Measurements from ENCODE around the gene OGFR. TPM values are rescaled to one million over a fixed set of nuclear protein-coding genes. Genes with fewer than 3 reads are reported as not detected.

Gene OGFR
- total RNA-seq, 2 experiments from 2014 or later: 71.1 to 73.4 TPM

DNA sequence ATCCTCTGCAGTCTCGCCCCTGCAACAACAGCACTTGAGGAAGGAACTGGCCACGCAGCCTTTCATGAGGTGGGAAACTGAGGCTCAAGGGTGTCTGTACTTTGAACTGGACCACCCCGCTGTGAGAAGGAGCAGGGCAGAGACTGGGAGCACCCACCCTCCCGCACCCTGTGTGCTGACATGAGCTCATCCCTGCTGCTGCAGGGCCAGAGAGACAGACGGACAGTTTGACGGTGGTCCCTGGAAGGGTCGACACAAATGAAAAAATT is 25.3 kb upstream of the OGFR start:
- POLR2A ChIA-PET: interaction anchor here (1.2 to 1.3 kb wide), 2 partner anchors 15 to 39 kb away, joined by 4 to 5 read pairs; no protein-coding TSS in a partner anchor
- no peaks in the 10 kb centered on the region for H3K27me3 Mint-ChIP-seq

DNA sequence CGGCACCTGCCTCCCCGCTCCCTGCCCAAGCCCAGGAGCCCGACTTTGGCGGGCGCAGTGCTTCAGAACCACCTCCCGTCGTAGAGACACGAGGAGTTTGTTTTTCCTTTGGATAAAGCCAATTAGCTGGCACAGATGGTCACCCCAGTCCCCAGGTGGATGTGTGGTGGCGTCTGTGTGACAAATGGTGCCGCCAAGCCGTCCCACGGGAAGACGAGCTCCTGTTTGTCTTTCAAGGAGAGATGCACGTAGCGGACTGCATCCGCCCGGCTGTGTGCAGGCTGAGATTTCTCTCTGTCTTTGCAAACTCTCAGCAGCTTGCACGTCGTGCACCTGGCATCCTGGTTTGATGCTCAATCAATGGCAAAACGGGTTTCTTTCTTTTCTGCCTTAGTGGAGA is 24.4 kb upstream of the OGFR start:
- H3K4me3 Mint-ChIP-seq: no peak overlapping the region
- ChIA-PET CTCF (interaction anchor here (0.9 kb wide), 1 partner anchor 11 kb away, joined by 4 read pairs; no protein-coding TSS in a partner anchor), POLR2A (no interaction called here)
- H3K36me3 Mint-ChIP-seq (ENCODE audit: low read depth): no peaks in the 10 kb centered on the region
- no peak for DNase-seq
- peaks cover 5% of the 10 kb centered on the region for H3K9me3 Mint-ChIP-seq
- peaks cover 32% of the 10 kb centered on the region for H3K4me1 Mint-ChIP-seq
- H3K27ac Mint-ChIP-seq: no peak overlapping the region
- no peaks in the 10 kb centered on the region for H3K27me3 Mint-ChIP-seq

More for the DNA sequence above, 25.3 kb upstream of the OGFR start:
- Mint-ChIP-seq H3K27ac (no peak overlapping the region), H3K36me3 (ENCODE audit: low read depth) (no peaks in the 10 kb centered on the region), H3K4me1 (peaks cover 40% of the 10 kb centered on the region), H3K9me3 (peaks cover 5% of the 10 kb centered on the region), H3K4me3 (no peak overlapping the region)
- CTCF ChIA-PET: no interaction called here
- no peak for DNase-seq

- H3K4me1 Mint-ChIP-seq: peaks cover 27% of the 10 kb centered on the region
- CTCF ChIA-PET: interaction anchor here (0.9 kb wide), 1 partner anchor 11 kb away, joined by 4 read pairs; no protein-coding TSS in a partner anchor
- H3K36me3 Mint-ChIP-seq (ENCODE audit: low read depth): no peaks in the 10 kb centered on the region
- no peak overlapping the region for H3K27ac Mint-ChIP-seq
- POLR2A ChIA-PET: no interaction called here
- H3K27me3 Mint-ChIP-seq: no peaks in the 10 kb centered on the region
- H3K9me3 Mint-ChIP-seq: peaks cover 5% of the 10 kb centered on the region
- H3K4me3 Mint-ChIP-seq: no peak overlapping the region
- no peak for DNase-seq
Measured at GRCh38 chr20:62780696-62781095, 23.9 kb upstream of the OGFR start.

GRCh38 chr20:62782149-62782892 is 22.3 kb upstream of the OGFR start:
- Mint-ChIP-seq H3K9me3 (peaks cover under 1% of the 10 kb centered on the region), H3K4me1 (peaks cover 13% of the 10 kb centered on the region), H3K27me3 (no peaks in the 10 kb centered on the region), H3K27ac (no peak overlapping the region), H3K4me3 (no peak overlapping the region), H3K36me3 (ENCODE audit: low read depth) (no peaks in the 10 kb centered on the region)
- no peak for DNase-seq
- ChIA-PET CTCF (interaction anchor here (1.5 to 1.7 kb wide), 2 partner anchors 9 to 12 kb away, joined by 7 to 9 read pairs; no protein-coding TSS in a partner anchor), POLR2A (interaction anchor here (0.8 to 0.9 kb wide), 2 partner anchors 12 to 43 kb away, joined by 4 to 5 read pairs; no protein-coding TSS in a partner anchor)

DNA sequence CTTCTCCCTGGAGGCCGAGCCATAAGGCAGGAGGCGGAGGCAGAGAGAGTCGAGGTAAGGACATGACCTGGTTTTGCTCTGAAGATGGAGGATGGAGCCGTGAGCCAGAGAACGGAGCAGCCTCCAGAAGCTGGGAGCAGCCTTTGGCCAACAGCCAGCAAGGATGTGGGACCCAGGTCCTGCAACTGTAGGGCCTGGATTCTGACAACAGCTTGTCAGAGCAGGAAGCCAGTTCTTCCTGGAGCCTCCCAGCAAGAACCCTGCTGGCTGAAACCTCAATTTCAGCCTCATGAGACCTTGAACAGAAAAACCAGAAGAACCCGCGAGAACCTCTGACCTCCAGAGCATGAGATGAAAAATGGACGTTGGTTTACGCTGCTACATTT is 21.7 kb upstream of the OGFR start:
- H3K27me3 Mint-ChIP-seq: no peaks in the 10 kb centered on the region
- no peak overlapping the region for H3K27ac Mint-ChIP-seq
- ChIA-PET POLR2A (interaction anchor here (0.8 to 0.9 kb wide), 2 partner anchors 11 to 43 kb away, joined by 4 to 5 read pairs; no protein-coding TSS in a partner anchor), CTCF (interaction anchor here (1.5 to 1.7 kb wide), 2 partner anchors 9 to 11 kb away, joined by 7 to 9 read pairs; no protein-coding TSS in a partner anchor)
- H3K4me1 Mint-ChIP-seq: peaks cover 14% of the 10 kb centered on the region
- no peak for DNase-seq
- H3K9me3 Mint-ChIP-seq: no peaks in the 10 kb centered on the region
- no peaks in the 10 kb centered on the region for H3K36me3 Mint-ChIP-seq (ENCODE audit: low read depth)
- no peak overlapping the region for H3K4me3 Mint-ChIP-seq

DNA sequence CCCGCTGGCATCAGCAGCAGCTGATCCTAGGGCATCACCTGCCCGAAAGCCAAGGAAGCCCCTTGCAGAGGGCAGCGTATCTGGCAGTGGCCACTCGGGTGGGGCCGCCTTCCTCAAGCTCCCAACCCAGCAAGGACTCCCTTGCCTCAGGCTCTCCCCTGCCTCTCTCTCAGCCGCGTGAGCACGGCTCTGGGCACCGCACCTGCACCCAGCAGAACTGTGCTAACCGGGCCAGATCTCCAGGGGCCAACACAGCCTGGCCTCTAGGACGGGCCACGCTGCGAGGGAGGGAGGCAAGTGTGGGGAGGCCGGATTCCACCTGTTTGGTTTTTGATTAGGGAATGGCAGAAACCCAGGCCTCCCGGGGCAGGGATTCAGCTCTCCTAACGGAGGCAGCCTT is 20.1 kb upstream of the OGFR start:
- H3K9me3 Mint-ChIP-seq: no peaks in the 10 kb centered on the region
- CTCF ChIA-PET: no interaction called here
- no peak overlapping the region for H3K27ac Mint-ChIP-seq
- POLR2A ChIA-PET: interaction anchor here (0.6 kb wide), 1 partner anchor 54 kb away, joined by 3 read pairs; no protein-coding TSS in a partner anchor
- no peaks in the 10 kb centered on the region for H3K36me3 Mint-ChIP-seq (ENCODE audit: low read depth)
- DNase-seq: no peak
- H3K4me1 Mint-ChIP-seq: peaks cover 7% of the 10 kb centered on the region
- no peak overlapping the region for H3K4me3 Mint-ChIP-seq
- peaks cover 5% of the 10 kb centered on the region for H3K27me3 Mint-ChIP-seq

- no peak for DNase-seq
- Mint-ChIP-seq H3K4me3 (no peak overlapping the region), H3K27ac (no peak overlapping the region), H3K27me3 (peaks cover 6% of the 10 kb centered on the region), H3K4me1 (peaks cover 7% of the 10 kb centered on the region), H3K9me3 (no peaks in the 10 kb centered on the region), H3K36me3 (ENCODE audit: low read depth) (no peaks in the 10 kb centered on the region)
- CTCF ChIA-PET: interaction anchor here (1.3 kb wide), 1 partner anchor 169 kb away, joined by 3 read pairs; no protein-coding TSS in a partner anchor
- POLR2A ChIA-PET: interaction anchor here (1.4 kb wide), 1 partner anchor 9 kb away, joined by 5 read pairs; no protein-coding TSS in a partner anchor
Measured at GRCh38 chr20:62785393-62785792, 19.2 kb upstream of the OGFR start.

GRCh38 chr20:62786157-62786556 is 18.5 kb upstream of the OGFR start:
- ChIA-PET POLR2A (interaction anchor here (1.4 kb wide), 1 partner anchor 8 kb away, joined by 5 read pairs; no protein-coding TSS in a partner anchor), CTCF (interaction anchor here (1.3 kb wide), 1 partner anchor 170 kb away, joined by 3 read pairs; no protein-coding TSS in a partner anchor)
- Mint-ChIP-seq H3K4me1 (peaks cover 8% of the 10 kb centered on the region), H3K4me3 (no peak overlapping the region), H3K9me3 (no peaks in the 10 kb centered on the region), H3K27me3 (peaks cover 8% of the 10 kb centered on the region), H3K36me3 (ENCODE audit: low read depth) (no peaks in the 10 kb centered on the region), H3K27ac (no peak overlapping the region)
- DNase-seq: no peak

- Mint-ChIP-seq H3K36me3 (ENCODE audit: low read depth) (no peaks in the 10 kb centered on the region), H3K27ac (no peak overlapping the region), H3K9me3 (no peaks in the 10 kb centered on the region), H3K27me3 (peaks cover 8% of the 10 kb centered on the region), H3K4me1 (peaks cover 13% of the 10 kb centered on the region), H3K4me3 (no peak overlapping the region)
- no peak for DNase-seq
- ChIA-PET CTCF (no interaction called here), POLR2A (interaction anchor here (1.3 kb wide), 1 partner anchor 48 kb away, joined by 3 read pairs; no protein-coding TSS in a partner anchor)
Measured at GRCh38 chr20:62787321-62787720, 17.3 kb upstream of the OGFR start.

DNA sequence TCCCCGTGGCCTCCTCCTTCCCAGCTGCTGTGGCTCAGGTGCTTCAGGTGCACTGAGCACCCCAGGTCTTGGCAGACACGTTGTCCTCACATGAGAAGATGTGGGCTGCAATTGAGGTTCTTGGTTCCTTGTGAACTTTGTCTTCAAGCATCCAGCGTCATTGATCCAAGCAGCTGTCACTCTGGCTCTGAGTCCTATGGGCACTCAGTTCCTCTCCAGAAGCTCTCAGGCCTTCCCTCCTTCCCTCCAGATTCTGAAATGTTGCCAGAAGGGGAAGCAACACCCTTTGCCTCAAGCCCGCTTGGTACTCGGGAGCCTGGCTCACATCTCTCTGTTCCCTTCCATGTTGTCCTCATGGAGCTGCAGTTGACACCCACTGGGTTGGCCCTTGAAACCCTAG is 16.8 kb upstream of the OGFR start:
- Mint-ChIP-seq H3K4me3 (no peak overlapping the region), H3K27ac (no peak overlapping the region), H3K36me3 (ENCODE audit: low read depth) (no peaks in the 10 kb centered on the region), H3K9me3 (no peaks in the 10 kb centered on the region), H3K4me1 (peaks cover 15% of the 10 kb centered on the region), H3K27me3 (peaks cover 8% of the 10 kb centered on the region)
- no peak for DNase-seq
- POLR2A ChIA-PET: interaction anchor here (1.3 kb wide), 1 partner anchor 48 kb away, joined by 3 read pairs; no protein-coding TSS in a partner anchor
- CTCF ChIA-PET: interaction anchor here (0.9 to 2.2 kb wide), 3 partner anchors 118 to 288 kb away, joined by 3 to 7 read pairs (median 6); no protein-coding TSS in a partner anchor

GRCh38 chr20:62788607-62789006 is 16.0 kb upstream of the OGFR start:
- Mint-ChIP-seq H3K9me3 (no peaks in the 10 kb centered on the region), H3K27me3 (peaks cover 8% of the 10 kb centered on the region), H3K36me3 (ENCODE audit: low read depth) (no peaks in the 10 kb centered on the region), H3K27ac (no peak overlapping the region), H3K4me1 (peaks cover 21% of the 10 kb centered on the region), H3K4me3 (no peak overlapping the region)
- DNase-seq: no peak
- CTCF ChIA-PET: interaction anchor here (0.9 to 2.2 kb wide), 3 partner anchors 119 to 289 kb away, joined by 3 to 7 read pairs (median 6); no protein-coding TSS in a partner anchor
- POLR2A ChIA-PET: no interaction called here

DNA sequence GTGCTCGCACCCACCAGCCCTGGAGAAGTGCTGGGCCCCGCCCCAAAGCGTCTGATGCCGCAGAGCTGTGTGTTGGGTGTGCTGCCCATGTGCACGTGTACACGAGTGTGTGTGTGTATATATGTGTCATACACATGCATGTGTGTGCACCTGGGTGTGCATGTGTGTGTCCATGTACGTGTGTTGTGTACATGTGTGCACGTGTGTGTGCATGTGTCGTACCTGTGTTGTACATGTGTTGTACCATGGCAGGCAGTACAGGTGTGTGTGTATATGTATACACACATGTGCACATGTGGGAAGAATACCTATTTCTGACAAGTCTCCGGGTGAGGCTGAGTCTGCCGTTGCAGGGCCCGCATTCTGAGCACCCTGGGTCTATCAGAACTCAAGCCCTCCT is 14.6 kb upstream of the OGFR start:
- no peak overlapping the region for H3K27ac Mint-ChIP-seq
- H3K36me3 Mint-ChIP-seq (ENCODE audit: low read depth): no peaks in the 10 kb centered on the region
- peaks cover 8% of the 10 kb centered on the region for H3K27me3 Mint-ChIP-seq
- ChIA-PET POLR2A (interaction anchor here (2.1 kb wide), 1 partner anchor 50 kb away, joined by 11 read pairs; no protein-coding TSS in a partner anchor), CTCF (interaction anchor here (1.1 to 2.9 kb wide), 3 partner anchors 104 to 291 kb away, joined by 3 to 10 read pairs (median 7); no protein-coding TSS in a partner anchor)
- H3K9me3 Mint-ChIP-seq: no peaks in the 10 kb centered on the region
- no peak overlapping the region for H3K4me3 Mint-ChIP-seq
- DNase-seq: no peak
- peaks cover 28% of the 10 kb centered on the region for H3K4me1 Mint-ChIP-seq

Measured in activated CD4-positive, alpha-beta memory T cell treated with anti-CD3 and anti-CD28 coated beads, Interleukin-2, amount 10 ng/mL, durations not matched to agents 7 days and 5 days (primary cell).